Tibial nerve (tissue), 4 donors: ENCODE results near the gene ST6GALNAC5.

Experiments
- CTCF ChIP-seq, 5 experiments: fragments of 200-600 bp in 3 of 5; fragments of 450-650 bp in 2 of 5; sonication (generic) in 3 of 5; IDR thresholded peaks; one replicate each; pipeline ENCODE4 v1.5.1; 2016 to 2019; ENCODE audit warnings: antibody characterized with exemption in 5 of 5, mild to moderate bottlenecking in 3 of 5, moderate library complexity in 2 of 5
- EP300 ChIP-seq, 2 donors: sonication (generic); formaldehyde crosslinking; IDR thresholded peaks; one replicate each; pipeline ENCODE4 v1.6.1; 2017; ENCODE audit warnings: antibody characterized with exemption in 2 of 2, mild to moderate bottlenecking in 1 of 2
- POLR2A ChIP-seq, 2 donors: fragments of 450-650 bp; IDR thresholded peaks; one replicate each; pipeline ENCODE4 v1.6.1; 2017; ENCODE audit warnings: antibody characterized with exemption in 2 of 2, mild to moderate bottlenecking in 2 of 2, moderate library complexity in 2 of 2

GRCh38 chr1:76909311-76909710 is 42.0 kb downstream of the ST6GALNAC5 start:
- TF ChIP-seq CTCF (IDR thresholded peaks at IDR 0.05) (no peak), POLR2A (IDR thresholded peaks at IDR 0.05) (no peak), EP300 (IDR thresholded peaks at IDR 0.05) (no peak)
